ENCODE data around the gene SYNJ1. TPM values are rescaled to one million over a fixed set of nuclear protein-coding genes. Genes with fewer than 3 reads are reported as not detected.
"Not testable (repeated sequence)": the region's sequence is repeated elsewhere in the genome, so short reads cannot be mapped to it uniquely, and the experiment has no call there.

Gene SYNJ1
- total RNA-seq, 1 donor from 2014 or later = 15.5 TPM

GRCh38 chr21:32612075-32612998 lies 115.5 kb downstream of the SYNJ1 start, which contains the start of gene CFAP298:
CFAP298 (minus strand) TSS chr21:32612377; CDS start chr21:32612243, 134 bp downstream.
- Mint-ChIP-seq H3K4me3 (ENCODE audit: unreplicated experiment) (peak within 1 kb of the TSS; percentile 98), H3K27ac (ENCODE audit: unreplicated experiment) (peak within 1 kb of the TSS; percentile 99), H3K36me3 (ENCODE audit: unreplicated experiment) (peaks cover 5% of the 10 kb centered on the region), H3K27me3 (ENCODE audit: unreplicated experiment) (peaks cover 21% of the 10 kb centered on the region), H3K4me1 (ENCODE audit: unreplicated experiment) (peaks cover 11% of the 10 kb centered on the region), H3K9me3 (ENCODE audit: unreplicated experiment) (no peaks in the 10 kb centered on the region)
- no peak for TF ChIP-seq CTCF (IDR thresholded peaks at IDR 0.05)
- DNase-seq (ENCODE audit: extremely low spot score, unreplicated experiment) = peak; percentile 96

GRCh38 chr21:32611471-32611997 lies 116.3 kb downstream of the SYNJ1 start:
- peak overlapping the region; percentile 99 for H3K27ac Mint-ChIP-seq (ENCODE audit: unreplicated experiment)
- peak overlapping the region; percentile 98 for H3K4me3 Mint-ChIP-seq (ENCODE audit: unreplicated experiment)
- TF ChIP-seq CTCF (IDR thresholded peaks at IDR 0.05) = no peak
- H3K27me3 Mint-ChIP-seq (ENCODE audit: unreplicated experiment) = peaks cover 16% of the 10 kb centered on the region
- H3K36me3 Mint-ChIP-seq (ENCODE audit: unreplicated experiment) = peaks cover 5% of the 10 kb centered on the region
- peaks cover 11% of the 10 kb centered on the region for H3K4me1 Mint-ChIP-seq (ENCODE audit: unreplicated experiment)
- DNase-seq (ENCODE audit: extremely low spot score, unreplicated experiment) = no peak
- H3K9me3 Mint-ChIP-seq (ENCODE audit: unreplicated experiment) = no peaks in the 10 kb centered on the region

GRCh38 chr21:32610940-32611339 lies 116.9 kb downstream of the SYNJ1 start:
- Mint-ChIP-seq H3K4me1 (ENCODE audit: unreplicated experiment) (peaks cover 11% of the 10 kb centered on the region), H3K4me3 (ENCODE audit: unreplicated experiment) (peak overlapping the region; percentile 62), H3K27me3 (ENCODE audit: unreplicated experiment) (peaks cover 10% of the 10 kb centered on the region), H3K27ac (ENCODE audit: unreplicated experiment) (peak overlapping the region; percentile 18)
- not testable (repeated sequence) for DNase-seq (ENCODE audit: extremely low spot score, unreplicated experiment); H3K9me3 Mint-ChIP-seq (ENCODE audit: unreplicated experiment); H3K36me3 Mint-ChIP-seq (ENCODE audit: unreplicated experiment)

- Mint-ChIP-seq H3K27me3 (ENCODE audit: unreplicated experiment) (no peaks in the 10 kb centered on the region), H3K4me1 (ENCODE audit: unreplicated experiment) (peaks cover 11% of the 10 kb centered on the region), H3K27ac (ENCODE audit: unreplicated experiment) (no peak overlapping the region), H3K36me3 (ENCODE audit: unreplicated experiment) (peaks cover 19% of the 10 kb centered on the region), H3K4me3 (ENCODE audit: unreplicated experiment) (no peak overlapping the region), H3K9me3 (ENCODE audit: unreplicated experiment) (no peaks in the 10 kb centered on the region)
- no peak for DNase-seq (ENCODE audit: extremely low spot score, unreplicated experiment)
- no peak for TF ChIP-seq CTCF (IDR thresholded peaks at IDR 0.05)
Measured at GRCh38 chr21:32608851-32609250, 119.0 kb downstream of the SYNJ1 start.

GRCh38 chr21:32605469-32605868 lies 122.3 kb downstream of the SYNJ1 start:
- TF ChIP-seq CTCF (IDR thresholded peaks at IDR 0.05) = no peak
- peaks cover 24% of the 10 kb centered on the region for H3K36me3 Mint-ChIP-seq (ENCODE audit: unreplicated experiment)
- H3K27me3 Mint-ChIP-seq (ENCODE audit: unreplicated experiment) = no peaks in the 10 kb centered on the region
- DNase-seq (ENCODE audit: extremely low spot score, unreplicated experiment) = no peak
- H3K4me1 Mint-ChIP-seq (ENCODE audit: unreplicated experiment) = peaks cover 3% of the 10 kb centered on the region
- H3K9me3 Mint-ChIP-seq (ENCODE audit: unreplicated experiment) = no peaks in the 10 kb centered on the region
- no peak overlapping the region for H3K4me3 Mint-ChIP-seq (ENCODE audit: unreplicated experiment)
- H3K27ac Mint-ChIP-seq (ENCODE audit: unreplicated experiment) = no peak overlapping the region
